ENCODE results near the gene MRPS10.

Gene MRPS10

GRCh38 chr6:42179261-42179944 is 38.3 kb downstream of the MRPS10 start:
- Histone ChIP-seq H2BK12ac (ENCODE audit: low read length in 2 of 2) (no peak overlapping the region), H4K91ac (ENCODE audit: low read length) (no peak overlapping the region), H2BK15ac (ENCODE audit: low read depth, poor library complexity, severe bottlenecking) (no peak overlapping the region), H3K27me3 (ENCODE audit: control insufficient read depth in 1 of 2, insufficient read depth in 1 of 2, low read length in 2 of 2) (peaks cover 0 to 11% of the 10 kb centered on the region in 2 experiments), H3K23ac (ENCODE audit: low read length in 2 of 2) (no peak overlapping the region), H3K79me1 (replicated peaks; ENCODE audit: low read length, poor library complexity, severe bottlenecking) (no peaks in the 10 kb centered on the region), H2AFZ (ENCODE audit: low read depth, low read length) (no peak overlapping the region), H2BK5ac (ENCODE audit: low read depth, low read length, poor library complexity, severe bottlenecking) (no peak overlapping the region), H3K27ac (ENCODE audit: low read length, poor library complexity, severe bottlenecking) (no peak overlapping the region), H2AK5ac (ENCODE audit: low read length, severe bottlenecking) (no peak overlapping the region), H3K4ac (ENCODE audit: low read depth in 1 of 2, low read length in 2 of 2) (no peak overlapping the region), H3K18ac (ENCODE audit: low read depth in 1 of 2, low read length in 2 of 2) (no peak overlapping the region), H3K4me2 (ENCODE audit: low read length, poor library complexity, severe bottlenecking) (no peak overlapping the region), H3K4me1 (ENCODE audit: control insufficient read depth, insufficient read depth, low read depth, low read length) (no peaks in the 10 kb centered on the region), H2BK120ac (ENCODE audit: low read depth, low read length) (no peak overlapping the region), H4K8ac (ENCODE audit: low read length) (no peak overlapping the region), H3K4me3 (ENCODE audit: insufficient read depth in 1 of 2, low read depth in 1 of 2, low read length in 2 of 2) (no peak overlapping the region), H3K9ac (ENCODE audit: low read length) (no peak overlapping the region), H3K36me3 (ENCODE audit: control insufficient read depth in 1 of 2, insufficient read depth in 2 of 2, low read depth in 1 of 2, low read length in 2 of 2) (no peaks in the 10 kb centered on the region), H3K9me3 (ENCODE audit: control insufficient read depth, low read length) (no peaks in the 10 kb centered on the region), H3K14ac (ENCODE audit: low read length in 2 of 2) (no peak overlapping the region)
- WGBS = 90% methylated on average over 19 of the region's 20 CpGs
- DNase-seq = no peak

DNA sequence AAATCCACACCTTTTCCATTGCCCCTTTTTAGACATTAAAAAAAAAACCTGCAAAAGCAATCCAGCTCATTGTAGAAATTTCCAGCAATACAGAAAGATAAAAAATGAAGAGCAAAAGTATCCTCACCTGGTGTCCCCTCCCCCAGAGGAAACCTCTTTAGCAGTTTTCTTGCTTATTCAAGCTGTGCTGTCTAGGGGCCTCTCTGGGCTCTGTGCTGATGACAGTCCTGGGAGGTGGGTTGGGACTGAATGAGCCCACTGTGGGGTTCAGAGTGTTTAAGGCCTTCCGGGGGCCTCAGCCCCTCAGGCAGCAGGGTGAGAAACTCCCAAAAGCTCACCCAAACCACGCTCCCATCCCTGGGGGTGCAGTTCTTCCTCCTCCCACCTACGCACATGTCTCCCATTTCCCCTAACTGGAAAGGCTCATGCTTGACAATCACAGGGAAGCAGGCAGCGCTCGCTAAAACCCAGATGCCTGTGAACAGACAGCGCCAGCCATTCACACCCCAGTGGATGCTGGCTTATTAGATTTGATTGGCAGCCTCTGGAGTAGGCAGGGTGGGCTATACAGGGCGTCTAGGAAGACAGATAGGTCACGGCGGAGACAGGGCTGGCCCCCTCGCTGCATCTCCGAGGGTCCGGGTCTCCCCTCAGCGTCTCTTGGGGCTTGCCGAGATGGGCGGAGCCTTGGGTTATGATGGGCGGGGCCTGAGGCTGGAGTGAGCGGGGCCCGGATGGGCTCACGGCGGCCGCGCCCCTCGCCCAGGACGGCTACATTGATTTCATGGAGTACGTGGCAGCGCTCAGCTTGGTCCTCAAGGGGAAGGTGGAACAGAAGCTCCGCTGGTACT is 39.9 kb downstream of the MRPS10 start:
- H3K27ac ChIP-seq (ENCODE audit: low read length, poor library complexity, severe bottlenecking) = no peak overlapping the region
- no peak overlapping the region for H4K91ac ChIP-seq (ENCODE audit: low read length)
- peak overlapping the region; percentile 6 for H2AFZ ChIP-seq (ENCODE audit: low read depth, low read length)

DNA sequence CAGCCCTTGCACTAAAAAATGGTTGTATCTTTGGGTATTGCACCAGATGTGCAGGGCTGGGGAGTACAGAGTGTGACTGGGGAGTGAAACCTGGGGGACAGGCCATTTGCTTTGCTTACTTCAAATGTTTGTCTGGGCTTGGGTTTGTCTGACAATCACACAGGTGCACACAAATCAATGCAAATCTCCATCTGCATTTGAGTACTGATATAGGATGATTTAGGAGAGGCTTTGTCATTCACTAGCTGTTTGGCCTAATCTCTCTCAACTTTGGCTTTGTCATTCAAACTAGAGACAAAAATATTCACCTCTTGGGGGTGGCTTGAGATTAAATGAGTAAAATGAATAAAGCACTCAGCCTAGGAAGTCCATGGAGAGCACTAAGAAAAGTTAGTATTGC is 40.7 kb downstream of the MRPS10 start:
- Histone ChIP-seq H3K4ac (ENCODE audit: low read depth in 1 of 2, low read length in 2 of 2) (no peak overlapping the region), H3K36me3 (ENCODE audit: control insufficient read depth in 1 of 2, insufficient read depth in 2 of 2, low read depth in 1 of 2, low read length in 2 of 2) (no peaks in the 10 kb centered on the region), H4K8ac (ENCODE audit: low read length) (no peak overlapping the region), H3K79me1 (replicated peaks; ENCODE audit: low read length, poor library complexity, severe bottlenecking) (no peaks in the 10 kb centered on the region), H2BK120ac (ENCODE audit: low read depth, low read length) (no peak overlapping the region), H3K27me3 (ENCODE audit: control insufficient read depth in 1 of 2, insufficient read depth in 1 of 2, low read length in 2 of 2) (peaks cover 0 to 11% of the 10 kb centered on the region in 2 experiments), H4K91ac (ENCODE audit: low read length) (no peak overlapping the region), H3K23ac (ENCODE audit: low read length in 2 of 2) (no peak overlapping the region), H3K27ac (ENCODE audit: low read length, poor library complexity, severe bottlenecking) (no peak overlapping the region), H3K9me3 (ENCODE audit: control insufficient read depth, low read length) (no peaks in the 10 kb centered on the region), H2BK12ac (ENCODE audit: low read length in 2 of 2) (no peak overlapping the region), H3K4me1 (ENCODE audit: control insufficient read depth, insufficient read depth, low read depth, low read length) (no peaks in the 10 kb centered on the region), H2AK5ac (ENCODE audit: low read length, severe bottlenecking) (no peak overlapping the region), H2BK5ac (ENCODE audit: low read depth, low read length, poor library complexity, severe bottlenecking) (no peak overlapping the region), H3K9ac (ENCODE audit: low read length) (no peak overlapping the region), H3K18ac (ENCODE audit: low read depth in 1 of 2, low read length in 2 of 2) (no peak overlapping the region), H3K14ac (ENCODE audit: low read length in 2 of 2) (no peak overlapping the region), H3K4me3 (ENCODE audit: insufficient read depth in 1 of 2, low read depth in 1 of 2, low read length in 2 of 2) (no peak overlapping the region), H2BK15ac (ENCODE audit: low read depth, poor library complexity, severe bottlenecking) (no peak overlapping the region), H3K4me2 (ENCODE audit: low read length, poor library complexity, severe bottlenecking) (no peak overlapping the region), H2AFZ (ENCODE audit: low read depth, low read length) (no peak overlapping the region)
- no peak for DNase-seq

More for the DNA sequence above, 39.9 kb downstream of the MRPS10 start:
- Histone ChIP-seq H2AK5ac (ENCODE audit: low read length, severe bottlenecking) (no peak overlapping the region), H3K79me1 (replicated peaks; ENCODE audit: low read length, poor library complexity, severe bottlenecking) (no peaks in the 10 kb centered on the region), H3K23ac (ENCODE audit: low read length in 2 of 2) (no peak overlapping the region), H2BK15ac (ENCODE audit: low read depth, poor library complexity, severe bottlenecking) (peak overlapping the region; percentile 38), H3K4ac (ENCODE audit: low read depth in 1 of 2, low read length in 2 of 2) (no peak overlapping the region), H4K8ac (ENCODE audit: low read length) (no peak overlapping the region), H3K14ac (ENCODE audit: low read length in 2 of 2) (no peak overlapping the region), H3K9ac (ENCODE audit: low read length) (no peak overlapping the region), H2BK120ac (ENCODE audit: low read depth, low read length) (no peak overlapping the region), H3K36me3 (ENCODE audit: control insufficient read depth in 1 of 2, insufficient read depth in 2 of 2, low read depth in 1 of 2, low read length in 2 of 2) (no peaks in the 10 kb centered on the region), H3K9me3 (ENCODE audit: control insufficient read depth, low read length) (no peaks in the 10 kb centered on the region), H3K4me3 (ENCODE audit: insufficient read depth in 1 of 2, low read depth in 1 of 2, low read length in 2 of 2) (no peak overlapping the region), H2BK5ac (ENCODE audit: low read depth, low read length, poor library complexity, severe bottlenecking) (no peak overlapping the region), H3K4me2 (ENCODE audit: low read length, poor library complexity, severe bottlenecking) (no peak overlapping the region), H3K4me1 (ENCODE audit: control insufficient read depth, insufficient read depth, low read depth, low read length) (no peaks in the 10 kb centered on the region), H3K18ac (ENCODE audit: low read depth in 1 of 2, low read length in 2 of 2) (no peak overlapping the region), H3K27me3 (ENCODE audit: control insufficient read depth in 1 of 2, insufficient read depth in 1 of 2, low read length in 2 of 2) (peaks cover 0 to 11% of the 10 kb centered on the region in 2 experiments), H2BK12ac (ENCODE audit: low read length in 2 of 2) (no peak overlapping the region)
- no peak for DNase-seq
- WGBS = 24% methylated on average over 27 of the region's 27 CpGs

GRCh38 chr6:42175860-42176259 is 41.8 kb downstream of the MRPS10 start:
- H2AFZ ChIP-seq (ENCODE audit: low read depth, low read length) = no peak overlapping the region
- no peak overlapping the region for H3K18ac ChIP-seq (ENCODE audit: low read depth in 1 of 2, low read length in 2 of 2)
- no peak overlapping the region for H4K8ac ChIP-seq (ENCODE audit: low read length)
- H3K79me1 ChIP-seq (replicated peaks; ENCODE audit: low read length, poor library complexity, severe bottlenecking) = no peaks in the 10 kb centered on the region
- H2BK12ac ChIP-seq (ENCODE audit: low read length in 2 of 2) = no peak overlapping the region
- H2BK15ac ChIP-seq (ENCODE audit: low read depth, poor library complexity, severe bottlenecking) = no peak overlapping the region
- no peak overlapping the region for H3K23ac ChIP-seq (ENCODE audit: low read length in 2 of 2)
- no peak overlapping the region for H3K9ac ChIP-seq (ENCODE audit: low read length)
- no peak overlapping the region for H3K14ac ChIP-seq (ENCODE audit: low read length in 2 of 2)
- no peak overlapping the region for H2AK5ac ChIP-seq (ENCODE audit: low read length, severe bottlenecking)
- H3K4me2 ChIP-seq (ENCODE audit: low read length, poor library complexity, severe bottlenecking) = no peak overlapping the region
- H2BK120ac ChIP-seq (ENCODE audit: low read depth, low read length) = no peak overlapping the region
- H2BK5ac ChIP-seq (ENCODE audit: low read depth, low read length, poor library complexity, severe bottlenecking) = no peak overlapping the region
- H3K27ac ChIP-seq (ENCODE audit: low read length, poor library complexity, severe bottlenecking) = no peak overlapping the region
- no peak overlapping the region for H4K91ac ChIP-seq (ENCODE audit: low read length)
- no peaks in the 10 kb centered on the region for H3K4me1 ChIP-seq (ENCODE audit: control insufficient read depth, insufficient read depth, low read depth, low read length)
- no peak for DNase-seq
- 65% methylated on average over 3 of the region's 5 CpGs for WGBS
- H3K27me3 ChIP-seq (ENCODE audit: control insufficient read depth in 1 of 2, insufficient read depth in 1 of 2, low read length in 2 of 2) = peaks cover 0 to 11% of the 10 kb centered on the region in 2 experiments
- no peak overlapping the region for H3K4ac ChIP-seq (ENCODE audit: low read depth in 1 of 2, low read length in 2 of 2)
- no peaks in the 10 kb centered on the region for H3K9me3 ChIP-seq (ENCODE audit: control insufficient read depth, low read length)
- H3K4me3 ChIP-seq (ENCODE audit: insufficient read depth in 1 of 2, low read depth in 1 of 2, low read length in 2 of 2) = no peak overlapping the region
- no peaks in the 10 kb centered on the region for H3K36me3 ChIP-seq (ENCODE audit: control insufficient read depth in 1 of 2, insufficient read depth in 2 of 2, low read depth in 1 of 2, low read length in 2 of 2)
